H1 (cell line): ENCODE results near the gene KCTD11. TPM values are rescaled to one million over a fixed set of nuclear protein-coding genes. Genes with fewer than 3 reads are reported as not detected.

ENCODE experiments used
- CHD7 ChIP-seq: fragments of 300-600 bp; sonication (generic); IDR thresholded peaks from 2 replicates; pipeline ENCODE4 v1.7.1; 2012; ENCODE audit warnings: low read length, moderate library complexity, mild to moderate bottlenecking, inconsistent platforms; ENCODE audit not compliant: insufficient replicate concordance
- polyA plus RNA-seq, 7 experiments: library from polyadenylated mRNA; depleted of rRNA in 3 of 7; stranded (reverse) in 5 of 7; unstranded in 2 of 7; fragments of >200 nt in 5 of 7; fragments of 200-250 nt in 2 of 7; gene quantifications; 1 replicate in 5 of 7; 2 replicates in 1 of 7; 4 replicates in 1 of 7; pipeline versions ENCODE4 v1.2.1 to v1.2.3, GENCODE V29; 2011 to 2013; ENCODE audit warnings: missing spikeins in 2 of 7, mixed read lengths in 2 of 7
- total RNA-seq: library from RNA; stranded (reverse); fragmentation: NEBNext Ultra II Directional; extraction: Animal tissue kit (Norgen Biotek cat#: 25700); gene quantifications from 2 replicates; pipeline ENCODE4 v1.2.1, GENCODE V29; 2021

The KCTD11 gene
- total and polyA plus RNA-seq, 2 of the 8 experiments (the other 6 are each of a cell fraction or from before 2014, with no cell fraction given) = 8.6 to 9.2 TPM

GRCh38 chr17:7379134-7379533, 27.2 kb downstream of the KCTD11 start (continued):
- no peak for TF ChIP-seq CHD7
